Panc1 (cell line): ENCODE measurements around the gene SERPIND1.

Source experiments
- POLR2AphosphoS5 ChIP-seq: IDR thresholded peaks from 2 replicates; pipeline ENCODE4 v1.6.1; 2012; ENCODE audit warnings: mild to moderate bottlenecking, low read depth, low read length, moderate library complexity
- TF ChIP-seq, protein P1 (sequence below): fragments of 450-650 bp; IDR thresholded peaks from 2 replicates; pipeline ENCODE4 v1.5.1; 2017; ENCODE audit warnings: mild to moderate bottlenecking

DNA sequence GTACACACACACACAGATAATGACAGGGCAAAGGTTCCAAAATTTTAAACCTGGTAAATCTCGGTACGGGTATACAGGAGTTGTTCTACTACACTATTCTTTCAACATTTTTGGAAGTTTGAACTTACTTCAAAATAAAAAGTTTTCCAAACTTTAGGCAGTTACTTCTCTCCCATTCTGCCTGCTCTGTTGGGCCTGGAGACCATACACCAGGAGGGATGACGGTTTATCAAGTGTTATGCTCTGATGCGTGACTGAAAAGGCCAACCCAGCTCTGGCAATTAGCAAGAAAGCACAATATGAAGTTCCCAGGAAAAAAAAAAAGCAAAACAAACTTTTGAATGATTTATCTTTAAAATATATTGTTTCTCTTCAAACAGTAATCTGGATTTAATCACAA, 969 bp downstream of the SERPIND1 start:
- TF ChIP-seq, protein P1, sequence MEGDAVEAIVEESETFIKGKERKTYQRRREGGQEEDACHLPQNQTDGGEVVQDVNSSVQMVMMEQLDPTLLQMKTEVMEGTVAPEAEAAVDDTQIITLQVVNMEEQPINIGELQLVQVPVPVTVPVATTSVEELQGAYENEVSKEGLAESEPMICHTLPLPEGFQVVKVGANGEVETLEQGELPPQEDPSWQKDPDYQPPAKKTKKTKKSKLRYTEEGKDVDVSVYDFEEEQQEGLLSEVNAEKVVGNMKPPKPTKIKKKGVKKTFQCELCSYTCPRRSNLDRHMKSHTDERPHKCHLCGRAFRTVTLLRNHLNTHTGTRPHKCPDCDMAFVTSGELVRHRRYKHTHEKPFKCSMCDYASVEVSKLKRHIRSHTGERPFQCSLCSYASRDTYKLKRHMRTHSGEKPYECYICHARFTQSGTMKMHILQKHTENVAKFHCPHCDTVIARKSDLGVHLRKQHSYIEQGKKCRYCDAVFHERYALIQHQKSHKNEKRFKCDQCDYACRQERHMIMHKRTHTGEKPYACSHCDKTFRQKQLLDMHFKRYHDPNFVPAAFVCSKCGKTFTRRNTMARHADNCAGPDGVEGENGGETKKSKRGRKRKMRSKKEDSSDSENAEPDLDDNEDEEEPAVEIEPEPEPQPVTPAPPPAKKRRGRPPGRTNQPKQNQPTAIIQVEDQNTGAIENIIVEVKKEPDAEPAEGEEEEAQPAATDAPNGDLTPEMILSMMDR = no peak
- no peak for TF ChIP-seq POLR2AphosphoS5
